Measurements from ENCODE around the gene LSM7. TPM values are rescaled to one million over a fixed set of nuclear protein-coding genes. Genes with fewer than 3 reads are reported as not detected.

The LSM7 gene
- total and polyA plus RNA-seq, 11 donors, result 33.8 to 213 (median 47.7) TPM

GRCh38 chr19:2307518-2308012, 20.8 kb downstream of the LSM7 start:
- TF ChIP-seq POLR2A (IDR thresholded peaks at IDR 0.05), result no peak
- TF ChIP-seq, protein P1, sequence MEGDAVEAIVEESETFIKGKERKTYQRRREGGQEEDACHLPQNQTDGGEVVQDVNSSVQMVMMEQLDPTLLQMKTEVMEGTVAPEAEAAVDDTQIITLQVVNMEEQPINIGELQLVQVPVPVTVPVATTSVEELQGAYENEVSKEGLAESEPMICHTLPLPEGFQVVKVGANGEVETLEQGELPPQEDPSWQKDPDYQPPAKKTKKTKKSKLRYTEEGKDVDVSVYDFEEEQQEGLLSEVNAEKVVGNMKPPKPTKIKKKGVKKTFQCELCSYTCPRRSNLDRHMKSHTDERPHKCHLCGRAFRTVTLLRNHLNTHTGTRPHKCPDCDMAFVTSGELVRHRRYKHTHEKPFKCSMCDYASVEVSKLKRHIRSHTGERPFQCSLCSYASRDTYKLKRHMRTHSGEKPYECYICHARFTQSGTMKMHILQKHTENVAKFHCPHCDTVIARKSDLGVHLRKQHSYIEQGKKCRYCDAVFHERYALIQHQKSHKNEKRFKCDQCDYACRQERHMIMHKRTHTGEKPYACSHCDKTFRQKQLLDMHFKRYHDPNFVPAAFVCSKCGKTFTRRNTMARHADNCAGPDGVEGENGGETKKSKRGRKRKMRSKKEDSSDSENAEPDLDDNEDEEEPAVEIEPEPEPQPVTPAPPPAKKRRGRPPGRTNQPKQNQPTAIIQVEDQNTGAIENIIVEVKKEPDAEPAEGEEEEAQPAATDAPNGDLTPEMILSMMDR (IDR thresholded peaks at IDR 0.05), result no peak
- 8 to 23% (median 20%) methylated on average over 8 to 33 of the region's 33 CpGs for WGBS, 4 donors

GRCh38 chr19:2306971-2307370, 21.4 kb downstream of the LSM7 start:
- ATAC-seq, result no peak
- WGBS, 4 donors, result 60 to 68% (median 65%) methylated on average over 9 to 17 of the region's 17 CpGs
- TF ChIP-seq, protein P1 (IDR thresholded peaks at IDR 0.05), result no peak
- no peak for TF ChIP-seq POLR2A (IDR thresholded peaks at IDR 0.05)
- Histone ChIP-seq H3K27ac (no peak overlapping the region), H3K36me3 (no peaks in the 10 kb centered on the region), H3K4me3 (no peak overlapping the region), H3K4me1 (peaks cover 0 to 21% (median 7%) of the 10 kb centered on the region in 12 donors), H3K9me3 (no peaks in the 10 kb centered on the region), H3K27me3 (peaks cover 10 to 78% (median 46%) of the 10 kb centered on the region in 9 donors)
- DNase-seq, result no peak
- intact Hi-C loops (cut with DNase I), result no loop called here

More at GRCh38 chr19:2307518-2308012, 20.8 kb downstream of the LSM7 start:
- Histone ChIP-seq H3K4me1 (peaks cover 0 to 17% (median 2%) of the 10 kb centered on the region in 12 donors), H3K9me3 (no peaks in the 10 kb centered on the region), H3K4me3 (no peak overlapping the region), H3K36me3 (no peaks in the 10 kb centered on the region), H3K27ac (no peak overlapping the region), H3K27me3 (peaks cover 12 to 78% (median 49%) of the 10 kb centered on the region in 9 donors)
- intact Hi-C loops (cut with DNase I), result no loop called here
- DNase-seq (no peak), ATAC-seq (no peak)

DNA sequence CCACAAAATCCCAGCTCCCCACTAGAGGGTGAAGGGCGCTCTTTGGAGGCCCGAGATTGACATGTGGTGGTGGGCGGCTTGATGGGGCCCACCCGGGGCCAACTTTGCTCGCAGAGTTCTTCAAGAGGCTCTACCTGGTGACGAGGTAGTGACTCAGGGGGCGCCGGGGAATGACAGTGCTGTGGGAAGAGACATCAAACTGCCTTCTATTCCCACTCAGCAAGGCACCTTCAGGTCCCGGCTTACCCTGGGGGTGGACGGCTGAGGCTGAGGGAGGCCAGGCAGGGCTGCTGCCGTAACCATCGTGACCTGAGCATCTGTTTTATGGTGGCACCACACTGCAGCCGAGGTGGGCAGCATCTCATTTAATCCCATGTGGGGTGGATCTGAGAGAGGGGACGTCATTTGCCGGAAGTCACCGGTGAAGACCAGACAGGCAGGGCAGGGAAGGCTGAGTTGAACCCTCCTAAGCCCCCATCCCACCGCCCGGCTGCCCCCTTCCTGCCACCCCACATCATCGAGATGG, 22.0 kb downstream of the LSM7 start:
- TF ChIP-seq POLR2A (IDR thresholded peaks at IDR 0.05), result no peak
- TF ChIP-seq, protein P1 (IDR thresholded peaks at IDR 0.05), result no peak
- WGBS, 4 donors, result 73 to 79% (median 76%) methylated on average over 19 of the region's 19 CpGs
- H3K4me3 ChIP-seq, result no peak overlapping the region
- DNase-seq, result no peak
- H3K36me3 ChIP-seq, result no peaks in the 10 kb centered on the region
- intact Hi-C loops (cut with DNase I), result no loop called here
- no peaks in the 10 kb centered on the region for H3K9me3 ChIP-seq
- H3K27me3 ChIP-seq, result peaks cover 10 to 76% (median 47%) of the 10 kb centered on the region in 9 donors
- no peak for ATAC-seq
- no peak overlapping the region for H3K27ac ChIP-seq
- peaks cover 0 to 21% (median 7%) of the 10 kb centered on the region in 12 donors for H3K4me1 ChIP-seq

GRCh38 chr19:2305452-2306280, 22.7 kb downstream of the LSM7 start:
- Histone ChIP-seq H3K36me3 (no peaks in the 10 kb centered on the region), H3K9me3 (no peaks in the 10 kb centered on the region), H3K27me3 (peaks cover 10 to 77% (median 45%) of the 10 kb centered on the region in 9 donors), H3K27ac (no peak overlapping the region), H3K4me1 (peaks cover 0 to 21% (median 7%) of the 10 kb centered on the region in 12 donors), H3K4me3 (no peak overlapping the region)
- ATAC-seq (no peak), DNase-seq (no peak)
- 71 to 87% (median 81%) methylated on average over 14 to 19 of the region's 19 CpGs for WGBS, 4 donors
- intact Hi-C loops (cut with DNase I), result no loop called here
- TF ChIP-seq, protein P1 (IDR thresholded peaks at IDR 0.05), result no peak
- no peak for TF ChIP-seq POLR2A (IDR thresholded peaks at IDR 0.05)
